Measurements from ENCODE around the gene NPVF. TPM values are rescaled to one million over a fixed set of nuclear protein-coding genes. Genes with fewer than 3 reads are reported as not detected.

Gene NPVF
- total and polyA plus RNA-seq, 2 of the 8 experiments (the other 6 are each of a cell fraction or from before 2014, with no cell fraction given) = not detected

DNA sequence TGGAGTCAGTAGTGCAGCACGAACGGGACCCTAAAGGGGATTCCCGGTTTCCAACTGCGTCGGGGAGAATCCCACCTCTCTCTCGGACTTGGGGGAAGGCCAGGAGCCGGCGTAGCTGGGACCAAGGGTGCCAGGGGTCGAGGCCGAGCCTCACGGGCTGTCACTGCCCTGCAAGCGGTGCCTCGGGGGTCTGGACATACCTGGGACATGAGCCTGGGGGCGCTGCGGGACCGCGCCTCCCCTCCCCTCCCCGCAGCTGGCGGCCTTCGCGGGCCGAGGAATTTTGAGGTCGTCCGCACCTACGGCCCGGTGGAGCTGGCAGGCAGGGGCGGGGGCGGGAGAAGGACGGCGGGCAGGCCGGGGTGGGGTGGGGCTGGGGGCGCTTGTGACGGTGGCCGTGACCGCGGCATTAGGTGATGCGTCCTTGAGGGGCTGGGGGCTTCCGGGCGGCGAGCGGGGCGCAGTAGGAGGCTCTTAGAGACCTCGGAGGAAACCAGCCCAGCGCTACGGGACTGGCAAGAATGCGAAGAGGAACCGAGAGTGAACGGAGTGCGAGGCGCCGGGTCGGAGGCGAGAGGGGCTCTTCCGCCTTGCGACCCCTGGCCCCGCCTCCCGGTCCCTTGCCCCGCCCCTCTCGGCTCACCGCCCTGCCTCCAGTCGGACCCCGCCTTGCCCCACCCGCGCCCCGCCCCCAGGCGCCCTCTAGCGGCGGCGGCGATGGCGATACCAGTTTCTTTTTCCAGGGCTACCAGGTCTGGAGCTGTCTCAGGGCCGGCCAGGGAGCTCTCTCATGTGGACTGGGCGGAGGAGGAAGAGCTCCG lies 48.3 kb downstream of the NPVF start (continued):
- TF ChIP-seq SP4 (IDR thresholded peaks at IDR 0.05; ENCODE audit: low read length) (no peak), GABPA (IDR thresholded peaks at IDR 0.05; ENCODE audit: borderline replicate concordance, insufficient read depth, low read length) (peak; percentile 85; the same call in 1 of the 2 replicates), SIRT6 (IDR thresholded peaks at IDR 0.05; ENCODE audit: low read length) (no peak), NRF1 (IDR thresholded peaks at IDR 0.05; ENCODE audit: low read depth, low read length) (no peak)

Data from H1 (cell line).